ENCODE measurements around the gene RSBN1L.

RSBN1L gene

DNA sequence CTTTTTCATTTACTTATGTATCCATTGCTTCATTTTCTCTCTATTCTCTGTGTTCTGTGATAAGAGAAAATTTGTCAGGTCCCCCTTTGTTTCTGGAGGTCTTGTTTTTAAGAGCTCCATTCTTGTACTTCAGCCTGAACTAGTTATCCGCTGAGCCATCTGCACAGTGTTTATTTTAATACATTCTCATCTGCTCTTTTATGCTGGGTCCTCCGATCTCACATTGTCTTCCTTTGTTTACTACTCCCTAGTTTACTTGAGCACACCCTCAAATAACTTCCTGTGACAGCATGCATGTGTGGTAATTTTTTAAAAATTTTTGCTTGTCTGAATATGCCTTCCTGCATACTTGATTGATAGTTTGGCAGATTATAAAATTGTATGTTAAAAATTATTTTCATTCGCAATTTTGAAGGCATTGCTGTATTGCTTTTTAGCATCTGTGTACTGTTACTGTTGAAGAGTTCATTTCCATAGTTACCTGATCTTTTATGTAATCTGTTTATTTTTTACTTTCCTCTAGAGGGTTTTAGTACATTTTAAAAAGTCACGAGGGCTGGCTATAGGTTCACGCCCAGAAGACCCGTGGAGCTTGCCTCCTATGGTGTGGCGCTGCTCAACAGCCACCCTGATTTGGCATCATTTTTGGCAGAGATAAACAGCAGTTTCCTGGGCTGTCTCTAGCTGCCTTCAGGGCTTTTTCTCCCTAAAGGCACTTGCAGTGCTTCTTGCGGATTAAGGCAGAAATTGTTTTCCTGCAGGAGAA lies 31.9 kb downstream of the RSBN1L start:
- in situ Hi-C loops (cut with MboI; ENCODE audit: low sequenced_read_pairs), result no loop called here

DNA sequence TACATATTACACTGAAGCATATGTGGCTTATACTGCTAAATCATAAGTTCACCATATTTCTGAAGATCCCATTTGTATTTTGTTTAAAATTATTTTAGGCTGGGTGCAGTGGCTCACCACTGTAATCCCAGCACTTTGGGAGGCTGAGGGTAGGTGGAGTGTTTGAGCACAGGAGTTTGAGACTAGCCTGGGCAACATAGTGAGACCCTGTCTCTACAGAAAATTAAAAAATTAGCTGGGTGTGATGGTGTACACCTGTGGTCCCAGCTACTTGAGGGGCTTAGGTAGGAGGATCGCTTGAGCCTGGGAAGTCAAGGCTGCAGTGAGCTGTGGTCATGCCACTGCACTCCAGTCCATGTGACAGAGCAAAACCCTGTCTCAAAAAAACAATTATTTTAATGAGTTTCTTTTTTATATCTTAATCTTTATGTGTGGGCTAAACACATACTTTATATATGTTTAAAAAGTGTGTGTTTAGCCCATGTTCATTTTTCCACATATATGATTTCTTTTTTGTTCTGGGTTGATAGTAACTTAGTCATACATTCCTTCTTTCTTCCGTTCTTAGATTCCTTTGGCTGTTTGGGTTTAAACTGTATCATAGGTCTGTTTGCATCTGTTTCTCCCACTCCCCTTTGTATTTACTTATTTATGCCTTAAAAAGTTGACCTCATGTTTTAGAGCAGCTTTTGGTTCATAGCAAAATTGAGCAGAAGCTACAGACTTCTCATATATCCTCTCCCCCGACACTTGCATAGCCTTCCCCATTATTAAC lies 33.5 kb downstream of the RSBN1L start:
- in situ Hi-C loops (cut with MboI; ENCODE audit: low sequenced_read_pairs), result no loop called here

DNA sequence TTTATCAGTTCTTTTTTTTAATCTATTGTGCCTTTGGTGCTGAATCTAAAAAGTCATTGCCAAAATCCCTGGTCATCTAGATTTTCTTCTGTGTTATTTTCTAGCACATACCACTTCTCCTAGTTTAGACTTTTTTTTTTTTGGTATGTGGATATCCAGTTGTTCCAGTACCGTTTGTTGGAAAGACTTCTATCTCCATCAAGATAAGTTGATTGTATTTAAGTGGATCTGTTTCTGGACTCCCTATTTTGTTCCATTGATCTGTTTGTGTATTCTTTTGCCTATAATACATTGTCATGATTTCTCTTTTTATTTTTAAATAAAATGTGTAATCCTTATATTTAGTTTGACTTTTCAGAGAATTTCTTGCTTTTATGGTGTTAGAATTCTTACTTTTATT lies 35.5 kb downstream of the RSBN1L start:
- in situ Hi-C loops (cut with MboI; ENCODE audit: low sequenced_read_pairs), result no loop called here

DNA sequence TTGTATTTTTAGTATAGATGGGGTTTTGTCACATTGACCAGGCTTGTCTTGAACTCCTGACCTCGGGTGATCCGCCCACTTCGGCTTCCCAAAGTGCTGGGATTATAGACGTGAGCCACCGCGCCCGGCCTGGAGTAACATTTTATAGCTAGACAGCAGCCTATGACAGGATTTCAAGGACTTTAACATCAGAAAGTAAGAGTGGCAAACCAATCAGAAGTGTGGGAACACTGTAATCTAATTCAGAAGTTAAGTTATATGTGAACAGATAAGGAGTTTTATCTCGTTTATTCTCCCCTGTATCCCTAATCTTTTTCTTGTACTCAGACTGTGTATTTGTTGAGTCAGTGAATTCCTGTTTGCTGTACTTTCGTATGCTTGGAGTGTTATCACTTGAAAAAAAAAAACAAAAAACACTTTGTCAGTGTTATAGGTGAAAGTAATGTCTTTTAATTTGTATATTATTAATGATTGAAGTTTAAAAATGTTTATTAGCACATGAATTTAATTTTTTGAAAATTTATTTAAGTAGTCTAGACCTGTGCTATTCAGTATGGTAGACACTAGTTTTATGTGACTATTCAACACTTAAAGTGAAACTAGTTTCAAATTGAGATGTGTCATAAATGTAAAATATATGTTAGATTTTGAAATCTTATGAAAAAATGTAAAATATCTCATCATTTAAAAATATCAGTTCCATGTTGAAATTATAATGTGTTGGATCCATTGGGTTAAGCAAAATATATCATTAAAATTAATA lies 38.6 kb downstream of the RSBN1L start:
- in situ Hi-C loops (cut with MboI; ENCODE audit: low sequenced_read_pairs), result no loop called here

GRCh38 chr7:77735457-77735856 lies 39.2 kb downstream of the RSBN1L start:
- in situ Hi-C loops (cut with MboI; ENCODE audit: low sequenced_read_pairs), result no loop called here

GRCh38 chr7:77736991-77737390 lies 40.7 kb downstream of the RSBN1L start:
- in situ Hi-C loops (cut with MboI; ENCODE audit: low sequenced_read_pairs), result no loop called here

- in situ Hi-C loops (cut with MboI; ENCODE audit: low sequenced_read_pairs), result no loop called here
Measured at GRCh38 chr7:77738382-77738781, 42.1 kb downstream of the RSBN1L start.

- in situ Hi-C loops (cut with MboI; ENCODE audit: low sequenced_read_pairs), result no loop called here
Measured at GRCh38 chr7:77738871-77739270, 42.6 kb downstream of the RSBN1L start.

GRCh38 chr7:77740257-77740656 lies 44.0 kb downstream of the RSBN1L start:
- in situ Hi-C loops (cut with MboI; ENCODE audit: low sequenced_read_pairs), result no loop called here

- in situ Hi-C loops (cut with MboI; ENCODE audit: low sequenced_read_pairs), result no loop called here
Measured at GRCh38 chr7:77743518-77743917, 47.3 kb downstream of the RSBN1L start.

DNA sequence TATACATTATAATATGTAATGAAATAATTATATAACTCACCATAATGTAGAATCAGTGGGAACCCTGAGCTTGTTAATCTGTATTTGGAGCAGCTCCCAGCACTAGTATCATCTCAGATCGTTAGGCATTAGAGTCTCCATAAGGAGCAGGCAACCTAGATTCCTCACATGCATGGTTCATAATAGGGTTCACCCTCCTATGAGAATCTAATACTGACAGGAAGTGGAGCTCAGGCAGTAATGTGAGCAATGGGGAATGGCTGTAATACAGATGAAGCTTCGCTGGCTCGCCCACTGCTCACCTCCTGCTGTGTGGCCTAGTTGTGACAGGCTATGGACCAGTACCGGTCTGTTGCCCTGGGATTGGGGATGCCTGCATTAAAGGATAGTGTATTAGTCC lies 49.5 kb downstream of the RSBN1L start:
- in situ Hi-C loops (cut with MboI; ENCODE audit: low sequenced_read_pairs), result no loop called here

- in situ Hi-C loops (cut with MboI; ENCODE audit: low sequenced_read_pairs), result no loop called here
Measured at GRCh38 chr7:77746164-77746823, 50.0 kb downstream of the RSBN1L start.

GRCh38 chr7:77746824-77747165 lies 50.5 kb downstream of the RSBN1L start:
- in situ Hi-C loops (cut with MboI; ENCODE audit: low sequenced_read_pairs), result no loop called here

GRCh38 chr7:77747178-77747577 lies 50.9 kb downstream of the RSBN1L start:
- in situ Hi-C loops (cut with MboI; ENCODE audit: low sequenced_read_pairs), result no loop called here

DNA sequence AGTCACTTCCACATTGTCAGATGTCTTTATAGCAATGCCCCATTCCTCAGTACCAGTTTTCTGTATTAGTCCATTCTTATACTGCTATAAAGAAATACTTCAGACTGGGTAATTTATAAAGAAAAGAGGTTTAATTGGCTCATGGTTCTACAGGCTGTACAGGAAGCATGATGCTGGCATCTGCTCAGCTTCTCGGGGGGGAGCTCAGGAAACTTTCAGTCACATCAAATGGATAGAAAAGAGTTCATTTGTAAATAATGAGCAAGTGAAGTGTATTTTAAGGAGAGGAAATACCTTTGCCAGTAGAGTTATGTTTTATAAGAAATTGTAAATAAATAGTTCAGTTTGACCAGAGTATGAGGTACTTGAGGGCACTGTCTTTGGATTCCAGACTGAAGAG lies 51.5 kb downstream of the RSBN1L start:
- in situ Hi-C loops (cut with MboI; ENCODE audit: low sequenced_read_pairs), result no loop called here

DNA sequence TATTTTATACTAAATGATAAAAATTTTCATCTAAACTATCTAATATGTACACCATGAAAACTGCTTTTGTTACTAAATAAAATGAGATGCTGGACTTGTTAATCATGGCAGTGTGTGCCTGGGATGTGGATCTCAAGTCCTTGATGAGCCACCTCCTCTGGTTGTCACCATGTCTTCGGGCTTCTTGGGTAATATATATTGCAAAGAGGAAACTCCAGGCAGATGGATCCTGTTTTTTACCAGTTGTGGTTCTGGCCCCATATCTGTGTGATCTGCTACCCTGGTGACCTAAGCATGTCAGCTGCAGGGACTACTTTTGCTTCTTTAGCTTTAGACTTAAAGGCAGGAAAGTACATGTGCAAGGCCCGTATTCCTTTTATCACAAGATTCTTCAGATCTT lies 55.8 kb downstream of the RSBN1L start:
- in situ Hi-C loops (cut with MboI; ENCODE audit: low sequenced_read_pairs), result loop anchor here (10.0 kb wide), 1 partner anchor 87 kb away; no protein-coding TSS in a partner anchor

DNA sequence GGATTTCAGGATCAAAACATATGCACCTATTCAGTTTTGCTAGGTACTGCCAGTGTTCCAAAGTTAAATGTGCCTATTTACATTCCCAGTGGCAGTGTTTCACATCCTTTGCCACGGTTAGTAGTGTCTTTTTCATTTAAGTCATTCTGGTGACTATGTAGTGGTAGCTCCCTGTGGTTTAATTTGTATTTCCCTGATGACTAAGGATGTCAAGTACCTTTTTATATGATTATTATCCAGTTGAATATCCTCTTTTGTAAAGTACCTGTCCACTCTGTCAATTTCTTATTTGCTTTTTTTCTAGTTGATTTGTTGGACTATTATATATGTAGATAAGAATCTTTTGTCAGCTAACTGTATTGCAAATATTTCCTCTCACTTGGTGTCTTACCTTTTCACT lies 56.9 kb downstream of the RSBN1L start:
- in situ Hi-C loops (cut with MboI; ENCODE audit: low sequenced_read_pairs), result loop anchor here (10.0 kb wide), 1 partner anchor 88 kb away; no protein-coding TSS in a partner anchor

DNA sequence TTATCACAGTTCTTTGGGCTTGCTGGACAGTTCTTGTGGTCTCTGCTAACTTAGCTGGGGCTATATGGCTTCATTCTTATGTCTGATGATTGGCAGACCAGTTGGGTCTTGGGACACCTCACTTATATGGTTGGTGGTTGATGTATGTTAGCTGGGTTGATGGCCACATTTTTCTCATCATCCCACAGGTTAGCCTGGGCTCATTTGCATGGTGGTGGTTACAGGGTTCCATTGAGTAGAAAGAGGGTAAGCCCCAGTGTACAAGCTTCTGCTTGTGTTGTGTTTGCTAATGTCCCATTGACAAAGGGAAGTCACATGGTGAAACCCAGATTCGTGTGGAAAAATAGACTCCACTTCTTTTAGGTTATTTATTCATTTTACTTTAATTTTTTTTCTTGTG lies 61.3 kb downstream of the RSBN1L start:
- in situ Hi-C loops (cut with MboI; ENCODE audit: low sequenced_read_pairs), result loop anchor here (10.0 kb wide), 1 partner anchor 93 kb away; no protein-coding TSS in a partner anchor

- in situ Hi-C loops (cut with MboI; ENCODE audit: low sequenced_read_pairs), result loop anchor here (10.0 kb wide), 1 partner anchor 95 kb away; no protein-coding TSS in a partner anchor
Measured at GRCh38 chr7:77759294-77759889, 63.1 kb downstream of the RSBN1L start.

DNA sequence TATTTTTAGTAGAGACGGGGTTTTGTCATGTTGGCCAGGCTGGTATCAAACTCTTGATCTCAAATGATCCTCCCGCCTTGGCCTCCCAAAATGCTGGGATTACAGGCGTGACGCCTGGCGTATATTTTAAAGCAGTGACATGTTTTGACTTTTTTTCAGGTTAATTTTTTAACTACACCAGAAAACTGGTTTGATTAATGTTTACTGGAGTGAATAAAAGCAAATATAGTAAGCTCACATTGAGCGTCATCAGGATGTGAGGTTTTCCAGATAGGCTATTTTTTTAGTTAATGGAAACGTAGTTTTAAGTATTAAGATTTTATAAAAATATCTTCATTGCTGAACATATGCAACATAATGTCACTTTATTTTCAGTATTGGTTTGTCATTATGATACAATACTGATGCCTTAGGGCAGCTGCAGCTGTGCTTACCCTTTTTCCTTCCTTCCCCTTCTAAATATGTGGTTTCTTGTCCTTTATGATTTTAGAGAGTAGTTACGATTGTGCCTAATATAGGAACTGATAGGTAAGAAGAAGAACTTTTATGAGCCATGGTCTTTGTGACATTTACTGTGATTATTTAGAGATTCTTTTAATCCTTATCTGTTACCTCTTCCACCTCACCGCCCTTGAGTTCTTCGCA lies 64.7 kb downstream of the RSBN1L start:
- in situ Hi-C loops (cut with MboI; ENCODE audit: low sequenced_read_pairs), result no loop called here

All from HL-60/S4 treated with phorbol 12-myristate 13-acetate at 8.2 ng/mL for 4 days and 3 days (cell line).